Hindlimb muscle (tissue), 1 donor: Measurements from ENCODE around the gene GPX2. TPM values are rescaled to one million over a fixed set of nuclear protein-coding genes. Genes with fewer than 3 reads are reported as not detected.
"Not testable (repeated sequence)": the region's sequence is repeated elsewhere in the genome, so short reads cannot be mapped to it uniquely, and the experiment has no call there.

Experiments
- DNase-seq: peaks from one replicate; pipeline ENCODE4 v3.0.0-alpha.2; 2013
- polyA plus RNA-seq: library from polyadenylated mRNA; unstranded; fragments of 120-200 nt; gene quantifications from one replicate; pipeline ENCODE4 v1.2.1, GENCODE V29; 2013; ENCODE audit not compliant: insufficient read length

The GPX2 gene
- polyA plus RNA-seq, 1 donor, result 0.67 TPM

GRCh38 chr14:64938972-64939816 lies 3.4 kb downstream of the GPX2 start:
- DNase-seq, result no peak

- no peak for DNase-seq
Measured at GRCh38 chr14:64937821-64938193, 4.7 kb downstream of the GPX2 start.

GRCh38 chr14:64937171-64937820 lies 5.2 kb downstream of the GPX2 start:
- DNase-seq, result no peak

GRCh38 chr14:64935508-64935907 lies 7.0 kb downstream of the GPX2 start:
- DNase-seq, result no peak

GRCh38 chr14:64934338-64934929 lies 8.1 kb downstream of the GPX2 start:
- DNase-seq, result no peak

- DNase-seq, result no peak
Measured at GRCh38 chr14:64932231-64932630, 10.3 kb downstream of the GPX2 start.

- no peak for DNase-seq
Measured at GRCh38 chr14:64931123-64931522, 11.4 kb downstream of the GPX2 start.

GRCh38 chr14:64930085-64930843 lies 12.3 kb downstream of the GPX2 start:
- DNase-seq, result peak; percentile 26

- no peak for DNase-seq
Measured at GRCh38 chr14:64929014-64929359, 13.6 kb downstream of the GPX2 start.

- no peak for DNase-seq
Measured at GRCh38 chr14:64928239-64929013, 14.1 kb downstream of the GPX2 start.

- DNase-seq, result no peak
Measured at GRCh38 chr14:64927031-64927430, 15.5 kb downstream of the GPX2 start.

GRCh38 chr14:64926398-64926995 lies 16.0 kb downstream of the GPX2 start:
- no peak for DNase-seq

- DNase-seq, result no peak
Measured at GRCh38 chr14:64923015-64923414, 19.5 kb downstream of the GPX2 start.

- DNase-seq, result no peak
Measured at GRCh38 chr14:64920465-64920864, 22.1 kb downstream of the GPX2 start.

GRCh38 chr14:64919618-64920017 lies 22.9 kb downstream of the GPX2 start:
- no peak for DNase-seq

GRCh38 chr14:64919215-64919614 lies 23.3 kb downstream of the GPX2 start:
- no peak for DNase-seq

GRCh38 chr14:64918216-64918615 lies 24.3 kb downstream of the GPX2 start:
- no peak for DNase-seq

- no peak for DNase-seq
Measured at GRCh38 chr14:64915797-64916196, 26.7 kb downstream of the GPX2 start.

- no peak for DNase-seq
Measured at GRCh38 chr14:64915029-64915424, 27.5 kb downstream of the GPX2 start.

GRCh38 chr14:64914237-64915028 lies 28.1 kb downstream of the GPX2 start, which contains the start of gene CHURC1:
Gene CHURC1 (plus strand): TSS chr14:64914455. CDS start chr14:64914496, 41 bp downstream.
- DNase-seq, result peak; percentile 93

GRCh38 chr14:64913477-64913876 lies 29.1 kb downstream of the GPX2 start:
- DNase-seq, result not testable (repeated sequence)
